Vagina (tissue), 2 donors: ENCODE data around the gene SYCN.

Source experiments
- POLR2A ChIP-seq, 2 donors: fragments of 450-650 bp; IDR thresholded peaks; one replicate each; pipeline ENCODE4 v1.6.1; 2017; ENCODE audit warnings: antibody characterized with exemption in 2 of 2, mild to moderate bottlenecking in 2 of 2, moderate library complexity in 2 of 2
- POLR2AphosphoS5 ChIP-seq, 2 donors: sonication (generic); formaldehyde crosslinking; IDR thresholded peaks; one replicate each; pipeline ENCODE4 v1.9.0; 2017; ENCODE audit warnings: antibody characterized with exemption in 2 of 2, mild to moderate bottlenecking in 2 of 2, low read depth in 1 of 2; ENCODE audit not compliant: insufficient read depth in 1 of 2
- TF ChIP-seq, protein P1 (sequence below), 3 experiments: fragments of 450-650 bp in 2 of 3; fragments of 200-600 bp in 1 of 3; sonication (generic) in 1 of 3; IDR thresholded peaks; one replicate each; pipeline ENCODE4 v1.5.1; 2017 to 2019; ENCODE audit warnings: antibody characterized with exemption in 3 of 3, mild to moderate bottlenecking in 2 of 3, moderate library complexity in 2 of 3

DNA sequence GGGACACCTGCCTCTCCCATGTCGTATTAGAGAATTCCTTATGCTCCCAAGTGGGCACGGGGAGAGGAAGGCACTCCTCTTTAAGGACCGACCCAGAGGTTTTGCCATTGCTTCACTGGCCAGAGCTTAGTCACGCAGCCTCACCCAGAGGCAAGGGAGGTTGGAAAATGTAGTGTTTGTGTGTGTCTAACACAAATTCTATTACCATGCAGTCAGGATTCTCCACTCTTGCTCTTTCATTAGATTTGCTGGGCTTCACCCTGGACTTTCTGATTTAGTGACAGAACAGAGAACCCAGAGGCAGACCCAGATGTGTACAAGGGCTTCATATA lies 21.9 kb downstream of the SYCN start:
- no peak for TF ChIP-seq POLR2A (IDR thresholded peaks at IDR 0.05)
- TF ChIP-seq, protein P1, sequence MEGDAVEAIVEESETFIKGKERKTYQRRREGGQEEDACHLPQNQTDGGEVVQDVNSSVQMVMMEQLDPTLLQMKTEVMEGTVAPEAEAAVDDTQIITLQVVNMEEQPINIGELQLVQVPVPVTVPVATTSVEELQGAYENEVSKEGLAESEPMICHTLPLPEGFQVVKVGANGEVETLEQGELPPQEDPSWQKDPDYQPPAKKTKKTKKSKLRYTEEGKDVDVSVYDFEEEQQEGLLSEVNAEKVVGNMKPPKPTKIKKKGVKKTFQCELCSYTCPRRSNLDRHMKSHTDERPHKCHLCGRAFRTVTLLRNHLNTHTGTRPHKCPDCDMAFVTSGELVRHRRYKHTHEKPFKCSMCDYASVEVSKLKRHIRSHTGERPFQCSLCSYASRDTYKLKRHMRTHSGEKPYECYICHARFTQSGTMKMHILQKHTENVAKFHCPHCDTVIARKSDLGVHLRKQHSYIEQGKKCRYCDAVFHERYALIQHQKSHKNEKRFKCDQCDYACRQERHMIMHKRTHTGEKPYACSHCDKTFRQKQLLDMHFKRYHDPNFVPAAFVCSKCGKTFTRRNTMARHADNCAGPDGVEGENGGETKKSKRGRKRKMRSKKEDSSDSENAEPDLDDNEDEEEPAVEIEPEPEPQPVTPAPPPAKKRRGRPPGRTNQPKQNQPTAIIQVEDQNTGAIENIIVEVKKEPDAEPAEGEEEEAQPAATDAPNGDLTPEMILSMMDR (IDR thresholded peaks at IDR 0.05), result no peak
- TF ChIP-seq POLR2AphosphoS5 (IDR thresholded peaks at IDR 0.05; ENCODE audit: insufficient read depth in 1 of 2, low read depth in 1 of 2), result no peak
